HG02642 (cell line): Measurements from ENCODE around the gene WDR5.

Experiments
- ATAC-seq: cut with Tn5 transposase; IDR thresholded peaks from one replicate; pipeline ENCODE4 v1.9.1; 2021; ENCODE audit warnings: mild to moderate bottlenecking; ENCODE audit not compliant: unreplicated experiment, poor library complexity

The WDR5 gene

DNA sequence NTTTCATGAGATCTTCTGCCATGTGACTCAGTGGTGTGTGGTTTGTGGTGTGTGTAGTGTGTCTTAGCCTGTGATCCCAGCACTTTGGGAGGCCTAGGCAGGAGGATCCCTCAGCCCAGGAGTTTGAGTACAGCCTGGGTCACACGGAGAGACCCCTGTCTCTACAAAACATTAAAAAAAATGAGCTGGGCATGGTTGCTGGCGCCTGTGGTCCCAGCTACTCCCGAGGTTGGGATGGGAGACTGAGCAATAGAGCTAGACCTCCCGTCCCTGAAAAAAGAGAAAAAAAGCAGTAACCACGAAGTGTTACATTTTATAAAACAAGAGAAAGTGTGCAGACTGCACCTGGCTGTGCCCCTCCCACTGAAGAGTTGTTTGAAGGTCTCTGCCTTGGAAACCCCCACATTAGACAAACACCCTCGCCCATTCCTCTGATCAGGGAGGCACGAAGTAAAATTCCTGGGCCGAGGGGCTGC is 49.7 kb downstream of the WDR5 start:
- no peak for ATAC-seq

DNA sequence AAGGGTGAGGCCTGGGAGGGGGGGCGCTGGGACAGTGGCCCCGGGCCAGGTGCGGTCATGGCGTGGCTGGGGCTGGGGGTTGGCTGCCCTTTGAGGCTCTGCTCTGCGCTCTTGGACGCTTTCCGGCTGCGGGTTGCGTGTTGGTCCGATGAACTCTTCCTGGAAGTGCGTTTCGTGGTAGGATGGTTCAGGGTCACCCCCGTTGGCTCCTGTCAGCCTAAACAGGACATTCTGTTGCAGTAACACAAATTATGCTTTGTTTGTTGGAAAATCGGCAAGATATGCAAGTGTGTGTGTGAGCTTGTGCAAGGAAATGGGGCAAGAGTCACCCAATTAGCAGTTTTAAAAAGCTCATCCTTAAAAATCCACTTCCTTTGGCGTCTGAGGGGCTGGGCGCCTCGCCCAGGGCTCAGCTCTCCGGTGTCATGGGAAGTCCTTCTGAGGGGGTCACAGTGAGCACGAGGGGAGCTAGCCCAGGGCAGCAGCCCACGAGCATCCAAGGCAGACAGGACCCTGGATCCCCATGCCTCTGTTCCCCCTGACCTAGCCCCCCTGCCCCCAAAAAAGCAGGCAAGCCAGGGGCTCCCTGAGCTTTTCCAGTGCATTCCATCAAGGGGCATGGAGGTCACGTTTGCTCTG is 50.7 kb downstream of the WDR5 start:
- ATAC-seq = no peak

DNA sequence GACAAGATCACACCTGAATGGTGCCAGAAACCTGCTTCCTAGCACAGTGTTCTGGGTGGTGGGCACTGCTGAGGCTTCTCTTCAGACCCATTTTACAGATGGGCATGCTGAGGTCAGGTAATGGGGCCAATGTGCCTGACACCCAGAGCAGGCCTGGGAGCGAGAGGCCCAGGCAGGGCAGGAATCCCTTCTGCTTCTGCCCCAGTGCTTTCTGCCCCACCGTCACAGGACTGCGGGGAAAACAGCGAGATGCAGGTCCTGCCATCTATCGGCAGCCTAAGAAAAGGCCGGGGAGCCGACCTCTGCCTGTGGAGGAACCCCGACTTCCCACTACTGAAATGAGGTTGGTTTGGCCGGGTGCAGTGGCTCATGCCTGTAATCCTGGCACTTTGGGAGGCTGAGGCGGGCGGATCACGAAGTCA is 51.2 kb downstream of the WDR5 start:
- ATAC-seq = no peak

DNA sequence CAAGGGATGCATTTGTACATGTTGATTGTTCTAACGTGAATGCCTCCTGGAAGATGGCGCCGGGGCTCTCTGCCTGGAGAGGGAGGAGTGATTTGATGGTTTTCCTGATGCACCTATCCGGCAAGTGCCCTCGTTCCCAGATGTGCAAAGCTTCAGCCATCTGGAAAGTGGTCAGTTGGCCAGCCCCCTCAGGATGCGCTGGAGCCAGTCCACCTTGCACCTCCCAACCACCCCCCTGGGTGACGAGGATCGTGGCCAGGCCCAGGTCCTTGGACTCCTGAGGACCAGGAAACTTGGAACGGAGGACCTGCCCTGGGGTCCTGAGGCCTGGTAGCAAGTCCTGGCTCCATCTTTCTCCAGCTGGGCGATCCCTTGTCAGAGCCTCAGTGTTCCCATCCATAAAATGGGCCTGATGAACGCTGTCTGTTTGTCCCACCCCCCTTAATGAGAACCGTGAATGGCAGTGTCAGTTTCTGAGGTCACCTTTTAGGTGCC is 52.1 kb downstream of the WDR5 start:
- no peak for ATAC-seq

DNA sequence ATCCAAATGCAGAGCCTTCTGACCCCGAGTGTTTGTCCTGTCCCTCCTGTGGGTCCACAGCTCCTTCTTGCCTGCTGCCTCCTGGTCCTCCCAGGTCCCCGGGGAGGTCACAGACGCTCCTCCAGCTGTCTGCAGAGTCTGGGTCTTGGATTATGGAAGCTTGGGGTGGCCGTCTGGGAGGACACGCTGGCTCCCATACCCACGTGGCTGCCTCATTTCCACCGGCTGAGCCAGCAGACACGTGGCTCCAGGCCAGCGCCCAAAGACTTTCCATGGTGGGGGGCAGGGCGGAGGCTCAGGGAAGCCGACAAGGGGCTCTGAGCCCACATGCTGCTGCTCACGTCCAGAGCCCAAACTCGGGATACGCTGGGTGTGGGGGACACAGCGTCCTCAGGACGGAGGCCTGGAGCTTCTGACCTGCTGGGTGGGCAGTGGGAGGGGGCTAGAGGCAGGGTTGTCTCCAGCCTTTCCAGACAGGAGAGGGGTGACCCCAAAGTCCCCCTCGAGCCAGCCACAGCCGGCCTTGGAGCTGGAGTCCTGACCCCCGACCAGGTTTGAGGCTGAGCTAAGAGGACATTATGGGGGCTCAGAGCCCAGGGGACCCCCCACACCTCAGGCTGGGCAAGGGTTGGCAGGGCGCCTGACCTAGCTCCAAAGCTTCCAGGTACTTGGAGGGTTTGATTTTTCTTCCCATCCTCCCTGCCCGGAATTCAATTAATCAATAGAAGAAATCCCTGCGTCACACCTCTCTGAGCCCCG is 52.7 kb downstream of the WDR5 start:
- no peak for ATAC-seq

DNA sequence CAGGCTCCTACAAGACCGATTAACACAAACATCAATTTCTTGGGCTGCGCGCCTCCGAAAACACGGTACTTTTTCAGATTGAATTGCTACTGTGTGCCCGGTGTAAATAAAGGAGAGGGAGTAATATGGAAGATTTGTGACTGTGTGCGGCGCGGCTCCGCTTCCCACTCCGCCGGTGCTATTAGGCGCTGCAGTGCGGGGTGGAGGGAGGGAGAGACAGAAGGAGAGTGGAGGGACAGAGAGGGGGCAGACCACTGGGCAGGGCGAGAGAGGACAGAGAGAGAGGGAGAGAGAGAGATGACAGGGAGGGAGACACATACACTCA is 53.2 kb downstream of the WDR5 start:
- no peak for ATAC-seq

DNA sequence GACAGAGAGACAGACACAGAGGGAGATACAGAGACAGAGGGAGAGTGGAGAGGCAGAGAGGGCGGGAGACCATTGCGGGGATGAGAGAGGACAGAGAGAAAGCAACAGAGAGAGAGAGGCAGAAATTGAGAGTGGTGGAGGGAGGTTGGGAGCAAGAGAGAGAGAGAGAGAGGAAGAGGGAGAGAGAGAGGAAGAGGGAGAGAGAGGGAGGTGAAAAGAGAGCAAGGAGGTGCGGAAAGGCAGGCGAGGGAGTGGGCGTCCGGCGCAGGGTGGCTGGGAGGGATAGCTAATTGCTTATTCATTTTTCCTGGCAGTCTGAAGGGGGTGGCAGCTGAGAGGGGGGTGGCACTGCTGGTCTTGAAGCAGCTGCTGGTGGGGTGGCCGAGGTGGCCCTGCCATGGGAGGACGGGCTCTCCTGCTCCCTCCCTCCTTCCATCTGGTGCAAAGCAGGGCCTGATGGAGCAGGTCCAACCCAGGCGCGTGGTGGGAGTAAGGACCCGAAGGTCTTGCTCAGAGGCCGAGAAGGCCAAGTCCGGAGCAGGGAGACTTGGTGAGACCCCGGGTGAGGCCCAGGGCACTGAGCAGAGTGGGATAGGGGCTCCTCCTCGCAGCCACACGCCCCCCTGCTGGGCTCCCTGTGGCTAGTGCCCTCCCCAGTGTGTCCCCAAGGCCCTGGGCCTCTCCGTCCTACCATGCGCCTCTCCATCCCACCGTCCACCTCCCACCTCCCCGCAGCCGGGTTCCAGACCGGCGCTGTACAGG is 53.8 kb downstream of the WDR5 start:
- ATAC-seq = no peak

DNA sequence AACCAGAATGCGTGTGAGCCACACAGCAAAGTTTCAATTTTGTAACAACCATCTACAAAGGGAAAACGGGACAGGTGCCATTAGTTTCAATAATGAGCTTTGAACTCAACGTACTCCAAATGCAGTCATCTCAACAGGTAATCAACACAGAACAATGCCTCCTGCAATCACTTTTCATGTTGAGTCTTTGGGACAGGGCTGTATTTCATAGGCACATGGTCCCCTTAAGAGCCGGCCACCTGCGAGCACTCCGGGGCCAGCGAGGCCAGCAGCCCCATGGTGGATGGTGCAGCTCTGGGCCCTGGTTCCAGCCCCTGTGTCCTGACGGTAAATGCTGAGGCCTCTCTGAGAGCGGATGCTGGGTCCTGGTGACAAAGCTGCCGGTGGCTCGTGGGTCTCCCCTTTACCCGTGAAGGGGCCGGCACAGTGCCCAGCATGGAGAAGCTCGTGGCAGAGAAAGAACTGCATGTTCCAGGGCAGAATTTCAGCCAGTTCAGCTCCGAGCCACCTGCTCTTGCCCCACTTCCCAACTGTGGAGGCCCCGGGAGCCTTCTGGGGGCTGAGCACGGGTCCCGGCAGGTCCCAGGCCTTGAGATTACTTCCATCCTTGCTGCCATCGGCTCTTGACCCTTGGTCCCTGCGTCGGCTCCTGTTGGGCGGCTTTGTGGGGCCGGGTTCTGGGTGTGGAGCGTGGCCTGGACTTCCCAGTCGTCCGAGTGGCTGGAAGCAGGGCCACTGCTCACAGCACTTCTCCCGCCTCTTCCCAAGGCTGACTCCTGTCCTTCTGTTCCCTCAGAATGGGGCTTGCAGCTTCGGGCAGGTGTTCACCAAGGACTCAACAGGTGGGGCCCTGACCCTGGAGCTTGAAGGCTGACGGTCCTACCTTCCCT is 54.6 kb downstream of the WDR5 start:
- no peak for ATAC-seq

DNA sequence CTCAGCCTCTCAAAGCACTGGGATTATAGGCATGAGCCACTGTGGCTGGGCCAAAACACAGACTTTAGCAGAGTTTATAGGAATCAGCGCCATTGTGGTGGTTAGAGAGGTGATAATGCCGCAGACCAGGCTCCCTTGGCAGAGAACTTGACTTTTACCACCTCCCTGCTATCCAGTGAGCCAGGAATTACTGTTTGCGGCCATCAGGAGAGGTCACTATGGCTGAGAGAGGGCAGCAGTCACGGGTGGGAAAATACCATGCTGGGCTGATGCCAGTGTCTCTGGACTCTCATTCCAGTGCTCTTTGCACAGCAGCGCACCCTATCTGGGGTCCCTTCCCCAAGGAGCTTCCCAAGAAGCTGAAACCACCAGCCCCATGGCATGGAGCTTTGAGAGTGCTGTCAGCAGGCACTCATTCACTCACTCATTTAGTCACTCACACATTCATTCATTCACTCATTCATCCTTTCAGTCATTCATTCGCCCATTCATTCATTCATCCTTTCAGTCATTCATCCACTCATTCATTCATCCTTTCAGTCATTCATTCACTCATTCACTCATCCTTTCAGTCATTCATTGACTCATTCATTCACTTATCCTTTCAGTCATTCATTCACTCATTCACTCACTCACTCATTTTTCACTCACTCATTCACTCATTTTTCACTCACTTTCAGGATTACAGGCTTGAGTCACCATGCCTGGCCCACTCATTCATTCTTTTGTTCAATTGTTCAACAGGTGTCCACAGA is 55.8 kb downstream of the WDR5 start:
- ATAC-seq = no peak

DNA sequence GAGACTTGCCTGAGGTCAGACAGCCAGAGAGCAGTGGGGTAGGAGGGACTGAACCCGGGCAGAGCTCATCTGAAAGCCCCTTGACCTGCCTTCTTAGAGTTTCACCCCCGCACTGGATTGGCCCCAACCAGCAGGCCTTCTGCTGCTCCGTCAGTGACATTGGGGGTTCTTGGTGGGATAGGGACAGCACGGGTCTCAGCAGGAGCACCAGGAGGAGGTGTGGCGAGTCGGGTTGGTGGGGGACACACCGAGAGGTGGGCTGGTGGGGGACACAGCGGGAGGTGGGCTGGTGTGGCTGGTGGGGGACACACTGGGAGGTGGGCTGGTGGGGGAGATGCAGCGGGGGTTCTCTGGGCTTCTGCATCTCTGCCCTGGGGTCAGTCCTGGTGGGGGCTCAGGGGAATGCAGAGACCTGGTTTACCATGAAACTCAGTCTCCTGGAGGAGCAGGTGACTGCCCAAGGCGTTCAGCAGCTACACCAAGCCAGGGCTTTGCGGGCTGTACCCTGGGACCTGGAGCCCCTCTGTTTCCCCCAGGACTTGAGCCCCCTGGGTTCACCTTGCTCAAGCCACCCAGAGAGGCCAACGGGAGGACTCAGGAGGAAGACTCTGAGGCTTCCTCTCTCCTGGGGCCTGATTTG is 56.5 kb downstream of the WDR5 start:
- ATAC-seq = no peak

DNA sequence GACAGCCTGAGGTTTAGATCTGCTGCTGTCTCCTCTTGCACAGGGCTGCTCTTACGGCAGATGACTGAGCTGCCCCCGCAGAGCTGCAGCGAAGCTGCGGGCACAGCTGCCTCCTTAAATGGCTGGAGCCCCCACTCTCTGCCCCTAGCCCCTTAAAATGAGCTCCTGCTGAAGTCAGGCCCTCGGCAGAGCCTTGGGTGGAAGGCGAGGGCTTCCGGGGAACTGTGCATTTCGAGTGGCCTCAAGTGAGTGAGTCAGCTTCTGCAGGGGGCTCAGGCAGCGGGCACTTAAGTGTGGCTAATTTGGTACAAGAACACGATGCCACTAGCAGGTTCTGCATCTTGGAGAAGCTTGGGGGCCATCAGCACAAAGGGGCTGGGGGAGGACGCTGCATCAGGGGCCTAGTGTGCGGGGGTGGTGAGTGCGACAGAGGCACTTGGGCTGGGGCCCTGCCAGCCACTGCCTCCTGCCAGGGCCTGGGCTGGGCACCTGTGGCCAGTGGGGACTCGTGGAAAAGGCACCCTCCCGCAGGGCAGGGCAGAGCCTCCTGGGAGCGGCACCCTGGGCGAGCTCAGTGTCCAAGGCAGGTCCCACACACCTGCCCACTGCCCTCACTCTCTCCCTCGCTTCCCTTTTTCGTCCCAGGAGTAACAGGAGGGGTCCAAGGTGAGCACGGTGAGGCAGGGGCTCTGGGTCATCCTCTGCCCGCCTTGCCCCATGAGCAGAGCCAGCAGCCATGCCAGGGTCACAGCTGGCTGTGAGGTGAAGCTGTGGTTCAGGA is 57.3 kb downstream of the WDR5 start:
- no peak for ATAC-seq

DNA sequence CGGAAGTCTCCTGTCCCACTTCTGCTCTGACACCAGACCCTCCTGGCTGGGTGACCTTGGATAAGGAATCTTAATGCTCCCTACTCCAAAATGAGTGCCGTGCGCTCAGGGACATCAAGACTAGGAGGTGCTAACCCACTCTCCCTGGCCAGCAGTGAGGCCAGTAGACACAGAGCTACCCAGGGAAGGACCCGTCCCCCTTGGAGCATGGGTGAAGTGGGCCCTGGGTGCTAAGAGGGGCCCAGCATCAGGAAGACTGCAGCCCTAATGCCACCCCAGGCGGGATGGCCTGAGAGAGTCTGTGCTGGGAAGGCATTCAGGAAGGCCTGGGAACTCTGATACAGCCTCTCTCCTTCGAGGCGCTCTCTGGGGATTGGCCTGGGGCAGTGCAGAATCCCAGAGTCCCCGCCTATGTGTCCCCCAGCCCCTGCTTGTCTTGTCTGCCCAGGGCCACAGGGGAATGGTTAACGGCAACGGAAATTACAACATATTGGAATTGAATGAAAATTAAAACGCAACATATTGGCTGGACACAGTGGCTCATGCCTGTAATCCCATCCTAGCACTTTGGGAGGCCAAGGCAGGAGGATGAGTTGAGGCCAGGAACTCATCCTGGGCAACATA is 58.1 kb downstream of the WDR5 start:
- ATAC-seq = no peak

DNA sequence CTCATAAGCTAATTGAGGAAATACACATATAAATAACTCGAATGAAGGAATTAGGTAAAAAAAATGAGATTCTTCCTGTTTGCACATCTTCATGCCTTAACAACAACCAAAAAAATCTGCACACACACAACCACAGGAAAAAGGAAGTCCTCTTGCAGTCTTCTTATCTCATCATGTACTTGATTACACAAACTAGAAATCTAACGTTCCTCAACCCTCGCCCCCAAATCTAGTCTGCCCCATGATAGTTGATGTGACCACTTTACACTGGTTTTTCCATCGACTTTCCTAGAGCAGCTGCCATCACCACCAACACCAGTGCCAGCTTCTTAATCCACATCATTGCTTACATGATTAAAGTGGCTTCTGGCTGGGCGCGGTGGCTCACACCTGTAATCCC is 59.7 kb downstream of the WDR5 start:
- ATAC-seq = no peak

DNA sequence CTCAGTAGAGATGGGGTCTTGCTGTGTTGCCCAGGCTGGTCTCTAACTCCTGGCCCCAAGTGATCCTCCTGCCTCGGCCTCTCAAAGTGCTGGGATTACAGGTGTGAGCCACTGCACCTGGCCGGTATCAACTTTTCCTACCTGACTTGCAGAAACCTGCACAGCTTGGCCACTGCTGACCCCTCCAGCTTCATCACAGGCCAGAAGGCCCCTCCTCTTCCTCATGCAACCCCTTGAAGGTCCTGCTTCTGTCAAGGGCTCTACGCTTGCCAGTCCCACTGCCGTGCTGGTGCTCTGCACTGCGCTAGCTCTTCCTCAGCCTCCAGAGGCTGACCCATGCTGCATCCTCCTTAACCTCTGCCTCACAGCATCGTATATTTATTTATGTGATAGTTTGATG is 61.0 kb downstream of the WDR5 start:
- no peak for ATAC-seq

DNA sequence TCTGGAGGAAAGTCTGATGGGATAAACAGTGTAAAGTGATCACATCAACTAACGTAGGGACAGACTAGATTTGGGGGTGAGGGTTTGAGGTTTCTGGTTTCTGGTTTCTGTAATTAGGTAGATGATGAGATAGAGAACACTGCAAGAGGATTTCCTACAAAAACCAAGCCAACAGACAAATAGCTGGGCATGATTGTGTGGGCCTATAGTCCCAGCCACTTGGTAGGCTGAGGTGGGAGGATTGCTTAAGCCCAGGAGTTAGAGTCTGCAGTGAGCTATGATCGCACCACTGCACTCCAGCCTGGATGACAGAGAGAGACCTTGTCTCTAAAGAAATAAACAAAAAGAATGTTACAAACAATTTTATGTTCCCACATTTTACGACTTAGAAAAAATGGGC is 62.9 kb downstream of the WDR5 start:
- ATAC-seq = no peak

DNA sequence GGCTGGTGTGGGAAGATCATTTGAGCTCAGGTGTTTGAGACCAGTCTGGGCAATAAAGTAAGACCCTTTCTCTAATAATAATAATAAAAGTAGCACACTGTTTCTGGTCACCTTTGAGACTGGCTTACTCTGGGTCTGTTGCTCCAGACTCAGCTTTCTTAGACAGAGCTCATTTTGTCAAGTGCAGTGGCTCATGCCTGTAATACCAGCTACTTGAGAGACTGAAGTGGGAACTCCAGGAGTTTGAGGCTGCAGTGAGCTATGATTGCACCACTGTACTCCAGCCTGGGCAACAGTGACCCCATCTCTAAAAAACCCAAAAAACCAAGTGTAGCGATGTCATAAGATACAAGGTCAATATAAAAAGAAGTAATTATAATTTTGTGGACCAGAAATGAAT is 64.8 kb downstream of the WDR5 start:
- ATAC-seq = no peak

DNA sequence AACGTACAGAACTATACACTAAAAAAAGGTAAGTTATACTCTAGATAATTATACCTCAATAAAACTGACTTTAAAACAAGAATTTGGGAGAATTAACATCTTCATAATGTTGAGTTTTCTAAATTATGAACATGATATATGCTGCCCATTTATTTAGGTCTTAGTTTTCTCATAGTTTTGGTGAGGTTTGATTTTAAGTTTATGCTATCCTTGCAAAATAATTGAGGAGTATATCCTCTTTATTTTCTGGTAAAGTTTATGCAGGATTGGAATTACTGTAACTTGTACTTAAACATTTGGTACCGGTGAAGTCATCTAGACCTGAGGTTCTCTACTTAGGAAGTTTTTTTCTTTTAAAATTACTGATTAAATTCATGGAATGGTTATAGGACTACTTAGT is 67.3 kb downstream of the WDR5 start:
- no peak for ATAC-seq

DNA sequence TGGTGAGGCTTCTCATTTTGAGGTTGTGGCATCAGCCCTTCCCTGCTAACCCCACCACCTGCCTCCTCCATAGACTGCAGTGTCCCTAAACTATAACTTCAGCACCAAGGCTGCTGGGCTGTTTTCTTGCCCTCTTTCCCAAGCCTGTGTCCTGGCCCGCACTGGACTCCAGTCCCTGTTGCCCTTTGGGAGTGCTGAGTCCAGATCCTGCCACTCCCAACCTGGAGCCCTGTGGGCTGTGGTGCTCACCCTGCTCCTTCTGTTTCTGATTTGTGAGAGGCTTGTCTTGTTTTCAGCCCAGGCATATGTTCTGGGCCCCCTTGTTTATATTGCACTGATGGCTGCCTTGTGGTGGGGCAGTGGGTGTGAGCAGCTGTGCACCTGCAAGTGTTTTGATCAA is 68.2 kb downstream of the WDR5 start:
- no peak for ATAC-seq
